ENCODE measurements around the gene DYSF.

GRCh38 chr2:71647356-71647755 is 194.0 kb downstream of the DYSF start:
- no peak for TF ChIP-seq CTCF (IDR thresholded peaks at IDR 0.05; ENCODE audit: extremely low read depth in 1 of 2, insufficient read depth in 1 of 2, low read depth in 1 of 2, low read length in 2 of 2)
- no peak for TF ChIP-seq FOS (IDR thresholded peaks at IDR 0.05; ENCODE audit: borderline replicate concordance, insufficient read depth, low read length)
- no peak for TF ChIP-seq EZH2 (IDR thresholded peaks at IDR 0.05; ENCODE audit: borderline replicate concordance, low read depth, low read length, severe bottlenecking)
- TF ChIP-seq GATA2 (IDR thresholded peaks at IDR 0.05; ENCODE audit: insufficient read depth, insufficient read length, low read depth, low read length), result no peak
- no peak for TF ChIP-seq POLR2A (IDR thresholded peaks at IDR 0.05; ENCODE audit: low read depth, low read length)
- no peak for TF ChIP-seq POLR2AphosphoS5 (IDR thresholded peaks at IDR 0.05; ENCODE audit: insufficient read depth, low read depth, low read length)
- no peak for TF ChIP-seq MAX (IDR thresholded peaks at IDR 0.05; ENCODE audit: insufficient read depth, insufficient read length)
- no peak for TF ChIP-seq MYC (IDR thresholded peaks at IDR 0.05; ENCODE audit: low read depth, low read length)

Measured in endothelial cell of umbilical vein (primary cell).